Measurements from ENCODE around the gene LEP. TPM values are rescaled to one million over a fixed set of nuclear protein-coding genes. Genes with fewer than 3 reads are reported as not detected.

The LEP gene
- total RNA-seq, 1 donor from 2014 or later = 0.12 TPM

DNA sequence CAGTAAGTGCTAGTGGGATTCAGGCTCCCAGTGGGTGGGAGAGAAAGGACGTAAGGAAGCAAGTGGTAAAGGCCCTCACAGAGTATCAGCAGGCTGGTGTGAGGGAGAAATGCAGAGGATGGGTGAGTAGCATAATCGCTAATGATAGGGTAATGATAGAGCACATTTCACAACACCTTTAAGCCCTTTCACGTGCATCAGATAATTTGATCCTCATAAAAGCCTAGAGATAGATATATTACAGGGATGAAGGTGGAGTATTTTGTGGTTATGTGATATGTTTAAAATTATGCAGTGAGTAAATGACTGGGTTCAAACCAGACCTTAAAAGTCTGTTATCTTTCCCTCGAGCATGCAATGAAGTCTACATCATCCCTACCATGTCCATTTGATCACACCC lies 10.3 kb downstream of the LEP start:
- ATAC-seq = no peak

DNA sequence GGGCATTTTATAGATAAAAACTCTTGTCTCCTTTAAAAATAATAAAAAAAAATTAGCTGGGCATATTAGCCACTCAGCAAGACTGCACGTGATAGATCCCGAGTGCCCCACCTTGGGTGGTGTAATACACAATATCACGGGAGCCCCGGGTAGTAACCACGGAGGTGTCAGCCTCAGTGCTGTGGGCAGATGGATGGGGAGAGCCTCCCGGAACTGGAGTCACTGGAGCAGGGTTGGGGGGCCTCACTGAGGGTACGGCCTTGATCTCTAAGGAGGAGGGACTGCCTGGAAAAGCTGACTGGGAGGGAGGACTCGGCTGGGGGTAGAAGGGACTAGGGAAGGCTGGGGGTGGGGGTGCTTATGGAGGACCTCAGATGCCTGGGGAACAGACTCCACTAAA lies 12.6 kb downstream of the LEP start:
- no peak for ATAC-seq

DNA sequence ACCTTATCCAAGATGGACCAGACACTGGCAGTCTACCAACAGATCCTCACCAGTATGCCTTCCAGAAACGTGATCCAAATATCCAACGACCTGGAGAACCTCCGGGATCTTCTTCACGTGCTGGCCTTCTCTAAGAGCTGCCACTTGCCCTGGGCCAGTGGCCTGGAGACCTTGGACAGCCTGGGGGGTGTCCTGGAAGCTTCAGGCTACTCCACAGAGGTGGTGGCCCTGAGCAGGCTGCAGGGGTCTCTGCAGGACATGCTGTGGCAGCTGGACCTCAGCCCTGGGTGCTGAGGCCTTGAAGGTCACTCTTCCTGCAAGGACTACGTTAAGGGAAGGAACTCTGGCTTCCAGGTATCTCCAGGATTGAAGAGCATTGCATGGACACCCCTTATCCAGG lies 13.4 kb downstream of the LEP start:
- ATAC-seq = no peak

DNA sequence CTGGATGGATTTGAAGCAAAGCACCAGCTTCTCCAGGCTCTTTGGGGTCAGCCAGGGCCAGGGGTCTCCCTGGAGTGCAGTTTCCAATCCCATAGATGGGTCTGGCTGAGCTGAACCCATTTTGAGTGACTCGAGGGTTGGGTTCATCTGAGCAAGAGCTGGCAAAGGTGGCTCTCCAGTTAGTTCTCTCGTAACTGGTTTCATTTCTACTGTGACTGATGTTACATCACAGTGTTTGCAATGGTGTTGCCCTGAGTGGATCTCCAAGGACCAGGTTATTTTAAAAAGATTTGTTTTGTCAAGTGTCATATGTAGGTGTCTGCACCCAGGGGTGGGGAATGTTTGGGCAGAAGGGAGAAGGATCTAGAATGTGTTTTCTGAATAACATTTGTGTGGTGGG lies 14.2 kb downstream of the LEP start:
- no peak for ATAC-seq

DNA sequence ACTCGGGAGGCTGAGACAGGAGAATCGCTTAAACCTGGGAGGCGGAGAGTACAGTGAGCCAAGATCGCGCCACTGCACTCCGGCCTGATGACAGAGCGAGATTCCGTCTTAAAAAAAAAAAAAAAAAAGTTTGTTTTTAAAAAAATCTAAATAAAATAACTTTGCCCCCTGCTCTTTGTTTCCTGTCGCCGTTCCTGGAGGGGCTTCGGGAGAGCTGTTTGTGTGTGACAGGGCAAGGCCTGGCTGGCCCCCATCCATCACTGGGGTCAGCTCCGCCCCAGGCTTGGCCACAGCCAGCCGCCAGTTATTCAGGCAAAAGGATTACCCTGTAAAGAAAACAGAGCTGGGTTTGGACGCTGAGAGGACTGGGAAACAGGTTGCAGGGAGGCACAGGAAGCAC lies 16.4 kb downstream of the LEP start:
- ATAC-seq = no peak

DNA sequence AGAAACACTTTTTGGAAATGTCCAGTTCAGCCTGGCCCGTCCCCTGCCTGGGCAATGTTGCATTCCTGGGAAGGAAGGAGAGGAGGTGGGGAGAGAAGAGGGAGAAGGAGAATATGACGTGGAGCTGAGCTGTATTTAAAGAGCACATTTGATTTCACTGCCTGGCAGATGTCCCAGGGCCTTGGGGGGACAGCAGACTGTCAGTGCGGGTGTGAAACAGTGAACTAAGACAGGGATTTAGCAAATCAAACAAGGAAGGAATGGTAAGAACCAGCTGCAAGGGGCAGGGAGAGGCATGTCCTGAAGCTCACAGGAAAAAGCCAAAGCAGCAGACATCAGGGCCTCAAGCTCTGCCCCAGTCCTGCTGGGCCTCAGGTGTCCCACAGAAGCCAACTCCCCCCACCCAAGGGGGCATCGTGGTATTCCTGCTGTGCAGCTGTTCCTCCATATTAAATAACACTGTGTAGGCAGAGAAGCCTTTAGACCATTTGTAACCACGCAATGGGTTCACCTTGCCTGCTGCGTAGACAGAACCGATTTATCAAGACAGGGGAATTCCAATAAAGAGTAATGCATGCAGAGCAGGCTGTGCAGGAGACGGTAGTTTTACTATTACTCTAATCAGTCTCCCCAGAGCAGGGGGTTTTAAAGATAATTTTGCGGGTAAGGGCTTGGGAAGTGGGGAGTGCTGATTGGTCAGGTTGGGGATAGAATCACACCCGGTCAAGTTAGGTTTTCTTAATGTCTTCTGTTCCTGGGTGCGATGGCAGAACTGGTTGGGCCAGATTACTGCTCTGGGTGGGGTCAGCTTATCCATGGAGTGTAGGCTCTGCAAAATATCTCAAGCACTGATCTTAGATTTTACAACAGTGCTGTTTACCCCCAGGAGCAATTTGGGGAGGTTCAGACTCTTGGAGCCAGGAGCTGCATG lies 18.3 kb downstream of the LEP start:
- ATAC-seq = peak; percentile 94

DNA sequence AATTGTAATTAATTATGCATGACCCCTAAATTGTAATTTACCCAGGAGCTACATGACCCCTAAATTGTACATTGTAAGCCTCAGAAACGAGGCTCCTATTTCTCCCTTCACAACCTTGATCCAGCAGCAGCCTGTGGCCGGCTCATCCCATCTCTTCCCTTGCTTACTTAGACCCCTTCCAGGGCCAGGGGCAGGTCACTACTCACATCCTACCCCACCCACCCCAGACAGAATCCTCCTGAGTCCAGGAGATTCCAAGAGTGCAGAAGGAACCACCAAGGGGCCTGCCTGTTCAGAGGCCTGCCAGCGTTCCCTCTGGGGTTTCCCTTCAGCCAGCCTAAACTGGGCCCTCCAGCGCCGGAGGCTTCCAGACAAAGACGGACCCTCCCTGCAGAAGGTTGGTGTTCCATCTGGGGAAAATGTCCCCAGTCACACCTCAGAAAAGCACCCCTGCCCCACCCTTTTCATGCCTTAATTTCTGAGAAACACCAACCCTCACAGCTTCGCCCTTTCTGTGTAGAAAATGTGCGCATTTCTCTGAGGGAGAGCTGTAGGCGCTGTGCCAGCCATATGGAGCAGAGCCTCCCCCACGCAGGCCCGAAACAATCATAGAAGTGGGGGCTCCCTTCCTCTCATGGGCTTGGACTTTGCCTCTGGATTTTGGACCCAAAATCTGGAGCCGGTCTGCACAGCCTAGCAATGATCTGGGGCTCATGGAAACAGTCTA lies 19.2 kb downstream of the LEP start:
- peak; percentile 29 for ATAC-seq

DNA sequence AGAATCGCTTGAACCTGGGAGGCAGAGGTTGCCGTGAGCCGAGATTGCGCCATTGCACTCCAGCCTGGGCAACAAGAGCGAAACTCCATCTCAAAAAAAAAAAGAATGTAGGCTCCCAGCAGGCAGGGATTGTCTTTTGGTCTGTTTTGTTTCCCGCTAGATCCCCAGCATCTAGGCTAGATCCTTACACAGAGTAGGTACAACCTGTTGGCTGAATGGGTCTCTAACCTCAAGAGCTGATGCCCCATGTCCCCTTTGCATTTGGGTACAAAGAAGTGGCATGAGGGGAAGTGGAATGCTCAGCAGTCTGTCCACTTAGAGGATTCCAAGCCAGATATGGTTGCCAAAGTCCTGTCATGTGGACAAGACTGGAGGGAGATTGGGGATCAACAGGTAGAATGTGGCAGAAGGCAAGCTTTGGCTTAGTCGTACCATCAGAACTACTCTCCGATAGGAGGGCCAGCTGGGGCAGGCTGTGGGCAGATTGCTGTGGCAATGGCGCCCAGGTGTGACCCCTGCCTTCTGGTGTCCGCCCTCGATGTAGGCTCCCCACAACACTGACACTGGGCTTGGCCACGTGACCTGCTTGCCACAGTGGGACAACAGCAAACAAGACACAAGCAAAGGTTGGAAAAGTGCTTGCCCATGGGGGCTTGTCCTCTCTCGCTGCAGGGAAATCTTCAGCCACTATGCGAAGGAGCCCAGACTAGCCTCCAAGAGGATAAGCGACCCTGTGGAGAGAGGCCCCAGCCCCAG lies 21.4 kb downstream of the LEP start:
- no peak for ATAC-seq

DNA sequence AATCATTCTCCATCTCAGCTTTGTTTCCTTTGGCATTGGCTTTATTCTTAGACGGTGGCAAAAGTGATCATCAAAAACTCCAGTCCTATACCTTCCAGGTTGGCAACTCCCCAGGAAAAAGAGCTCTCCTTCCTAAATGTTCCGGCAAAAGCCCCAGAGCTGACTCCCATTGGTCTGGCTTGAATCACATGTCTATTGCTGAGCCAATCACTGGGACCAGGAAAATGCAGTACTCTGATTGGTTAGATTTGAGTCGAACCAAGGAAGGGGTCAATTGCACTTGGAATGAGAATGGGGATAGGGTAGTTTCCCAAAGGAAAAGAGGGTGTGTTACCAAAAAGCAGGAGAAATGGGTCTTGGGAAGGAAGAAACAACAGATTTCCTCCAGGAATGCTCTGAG lies 22.3 kb downstream of the LEP start:
- no peak for ATAC-seq

DNA sequence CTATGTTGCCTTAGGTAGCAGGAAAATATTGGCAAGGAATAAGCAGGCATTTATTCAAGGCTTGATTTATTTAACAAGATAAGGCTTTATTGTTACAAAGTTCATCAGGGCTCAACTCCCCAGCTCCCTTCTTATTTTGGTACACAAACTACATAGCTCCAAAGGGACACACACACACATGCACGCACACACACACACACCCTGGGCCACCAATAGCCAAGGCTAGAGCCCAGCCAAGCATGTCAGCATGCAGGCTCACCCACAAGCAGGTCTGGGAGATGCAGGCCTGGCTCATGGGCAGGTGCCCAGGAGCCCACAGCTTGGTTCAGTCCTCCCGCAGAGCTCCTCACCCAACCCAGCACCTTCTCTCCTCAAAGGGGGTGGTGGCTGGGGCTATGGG lies 23.4 kb downstream of the LEP start:
- ATAC-seq = no peak

DNA sequence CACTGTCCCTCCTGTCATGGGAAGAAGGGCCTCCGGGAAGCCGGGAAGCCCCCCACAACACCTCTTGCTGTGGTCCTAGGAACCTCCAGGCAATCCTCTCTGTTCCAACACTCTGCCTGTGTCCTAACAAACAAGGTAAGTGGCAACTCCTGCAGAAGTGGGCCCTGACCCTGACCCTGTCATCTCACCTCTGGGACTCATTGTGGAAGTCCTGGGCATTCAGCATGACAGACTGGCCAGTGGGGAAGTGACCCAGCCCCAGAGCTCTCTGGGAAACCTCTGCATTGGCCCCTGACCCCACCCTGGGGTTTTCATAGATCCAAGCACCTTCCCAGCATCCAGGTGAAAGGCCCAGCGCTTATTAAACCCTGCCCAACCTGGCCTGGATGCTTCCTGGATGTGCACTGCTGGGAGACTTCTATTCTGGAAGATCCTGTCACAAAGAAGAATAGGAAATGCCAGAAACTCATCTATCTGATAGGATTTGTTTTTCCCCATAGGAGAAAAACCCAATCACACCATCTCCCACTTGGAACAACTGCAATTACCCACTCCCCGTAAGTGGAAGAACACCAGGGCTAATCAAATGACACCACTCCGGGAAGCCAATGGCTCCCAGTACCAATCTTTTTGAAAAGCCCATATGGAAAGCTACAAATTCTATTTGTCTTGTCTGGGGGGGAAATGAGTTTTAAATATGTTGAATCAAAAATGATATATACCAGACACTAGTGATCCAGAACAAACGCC lies 24.3 kb downstream of the LEP start:
- no peak for ATAC-seq

DNA sequence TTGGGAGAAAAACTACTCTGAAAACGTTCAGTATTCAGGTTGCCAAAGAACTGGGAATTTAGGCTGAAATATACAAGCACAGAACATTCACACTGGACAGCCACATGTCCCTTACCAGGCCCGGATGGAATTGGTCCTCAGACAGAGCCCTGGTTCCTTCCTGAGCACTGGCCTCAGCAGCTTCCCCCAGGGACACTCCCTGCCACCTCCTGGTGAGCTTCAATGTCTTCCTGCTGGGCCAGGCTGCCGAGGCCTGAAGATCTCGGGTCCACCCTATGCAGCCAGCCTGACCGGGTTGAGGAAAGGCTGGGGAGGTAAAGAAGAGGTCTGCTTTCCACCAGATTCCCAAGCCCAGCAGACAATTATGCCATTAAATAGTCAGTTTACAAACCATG lies 24.8 kb downstream of the LEP start:
- ATAC-seq = peak; percentile 35

DNA sequence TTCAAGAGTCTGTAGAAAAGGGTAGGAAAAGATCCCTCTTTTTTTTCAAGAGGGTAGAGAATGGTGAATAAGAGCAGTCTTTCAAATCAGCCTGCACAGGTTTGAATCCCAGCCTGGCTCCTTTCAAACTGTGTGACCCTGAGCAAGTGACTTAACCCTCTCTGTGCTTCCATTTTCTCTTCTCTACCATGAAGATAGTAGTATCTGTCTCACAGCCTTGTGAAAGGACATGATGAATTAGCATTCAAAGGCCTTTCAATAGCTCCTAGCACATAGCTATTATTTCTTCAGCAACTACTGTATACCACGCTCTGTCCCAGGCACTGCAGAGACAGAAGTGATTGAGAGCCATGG lies 25.4 kb downstream of the LEP start:
- ATAC-seq = no peak

DNA sequence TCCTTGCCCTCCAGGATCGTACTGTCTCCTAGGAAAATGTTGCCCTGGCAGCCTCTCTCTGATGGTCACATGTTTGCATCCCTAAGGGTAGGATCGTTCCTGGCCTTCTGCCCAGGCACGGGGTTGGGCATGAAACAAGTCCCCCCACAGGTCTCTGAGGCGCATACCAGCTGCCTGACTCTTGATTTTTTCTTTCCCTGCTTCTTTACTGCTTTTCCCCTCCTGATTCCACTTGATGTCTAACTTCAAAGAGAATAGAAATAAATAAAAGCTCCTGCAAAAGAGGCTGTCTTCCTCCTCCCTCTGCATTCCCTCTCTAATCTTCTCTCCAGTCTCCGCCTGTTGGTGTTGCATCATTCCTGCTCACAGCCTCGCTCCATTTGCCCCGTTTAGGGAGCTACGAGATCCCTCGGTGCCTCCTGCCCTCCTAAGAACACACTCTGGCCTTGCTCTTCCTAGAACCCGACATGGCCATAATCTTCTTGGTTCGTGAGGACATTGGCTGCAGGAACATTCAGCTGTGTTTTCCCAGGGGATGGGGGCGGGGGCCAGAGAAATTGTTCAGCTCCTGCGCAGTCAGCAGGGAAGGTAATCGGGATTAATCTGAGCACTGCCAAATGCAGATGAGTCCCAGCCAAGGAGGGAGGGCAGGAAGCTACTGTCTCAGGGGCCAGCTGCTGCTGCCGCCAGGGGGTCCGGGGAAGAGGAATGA lies 26.0 kb downstream of the LEP start:
- peak; percentile 73 for ATAC-seq

DNA sequence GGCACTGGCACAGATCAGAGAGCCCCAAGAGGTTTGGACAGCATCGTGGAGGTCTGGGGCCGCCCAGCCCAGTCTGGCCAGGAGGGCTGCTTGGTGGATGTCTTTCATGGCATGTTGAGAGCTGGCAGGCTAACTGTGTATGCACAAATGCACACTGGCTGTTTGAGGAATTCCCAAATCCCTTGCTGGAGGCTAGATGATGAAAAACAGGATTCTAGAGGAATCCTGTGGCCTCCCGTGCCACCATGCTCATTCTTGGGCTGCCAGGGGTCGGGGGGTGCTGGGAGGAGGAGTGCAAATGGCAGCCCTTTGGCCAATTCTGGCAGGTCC lies 26.5 kb downstream of the LEP start:
- ATAC-seq = no peak

DNA sequence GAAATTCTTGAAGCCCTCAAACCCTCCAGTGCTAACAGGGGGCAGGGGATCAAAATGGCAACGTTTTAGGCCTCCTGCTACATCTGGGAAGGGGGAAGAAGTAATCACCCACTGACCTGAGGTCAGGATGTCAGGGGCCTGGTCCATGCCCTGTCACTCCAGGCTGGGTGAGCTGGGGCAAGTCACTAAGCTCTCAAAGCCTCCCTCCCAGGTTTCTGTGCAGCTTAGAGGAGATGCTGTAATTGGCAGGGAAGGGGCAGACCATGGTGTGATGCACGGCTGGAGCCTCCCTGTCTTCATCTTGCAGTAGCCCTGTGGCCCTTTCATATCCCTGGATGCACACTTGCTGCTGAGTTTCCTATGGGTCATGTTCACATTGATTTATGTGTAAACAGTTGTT lies 27.2 kb downstream of the LEP start:
- ATAC-seq = no peak

DNA sequence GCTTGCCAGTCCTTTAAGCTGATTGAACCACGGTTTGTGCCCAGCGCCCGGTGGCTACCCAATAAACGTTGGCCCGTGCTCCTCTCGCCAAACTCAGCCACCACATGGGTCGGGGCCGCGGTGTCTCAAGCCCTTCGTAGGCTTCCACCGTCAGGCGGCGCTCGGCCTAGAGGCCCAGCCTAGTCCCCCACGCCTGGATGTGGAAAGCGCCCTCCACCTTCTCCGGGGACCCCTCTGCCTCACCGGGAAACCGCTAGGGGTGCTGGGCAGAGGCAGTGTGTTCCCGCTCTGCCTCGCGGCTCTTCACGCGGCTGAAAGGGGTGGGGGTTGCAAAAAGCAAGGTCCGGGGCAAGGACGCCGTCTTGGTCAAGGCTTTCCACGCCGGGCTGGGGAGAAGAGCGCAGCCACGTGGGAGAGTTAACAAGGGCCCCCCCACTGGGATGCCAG lies 29.8 kb downstream of the LEP start:
- ATAC-seq = no peak

DNA sequence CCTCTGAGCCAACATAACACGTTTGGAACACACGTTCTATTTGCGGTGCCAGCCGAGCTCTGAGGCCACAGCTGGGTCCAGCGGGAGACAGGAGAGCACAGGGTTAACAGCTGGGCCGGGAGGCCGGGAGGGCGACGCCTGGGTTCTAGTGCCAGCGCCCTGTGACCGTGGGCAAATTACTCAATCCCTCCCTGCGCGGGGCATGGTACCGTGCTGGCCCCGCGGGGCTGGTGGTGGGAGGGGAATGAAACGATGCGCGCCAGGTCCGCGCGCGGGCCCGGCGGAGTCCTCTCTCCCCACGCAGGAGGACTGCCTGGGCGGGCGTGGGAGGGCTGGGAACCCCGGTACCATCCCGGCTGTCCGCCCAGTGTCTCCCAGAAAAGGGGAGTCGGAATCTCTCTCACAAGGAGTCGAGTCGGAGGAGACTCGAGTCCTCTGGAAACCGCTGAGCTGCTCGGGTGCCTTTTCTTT lies 30.4 kb downstream of the LEP start:
- no peak for ATAC-seq

DNA sequence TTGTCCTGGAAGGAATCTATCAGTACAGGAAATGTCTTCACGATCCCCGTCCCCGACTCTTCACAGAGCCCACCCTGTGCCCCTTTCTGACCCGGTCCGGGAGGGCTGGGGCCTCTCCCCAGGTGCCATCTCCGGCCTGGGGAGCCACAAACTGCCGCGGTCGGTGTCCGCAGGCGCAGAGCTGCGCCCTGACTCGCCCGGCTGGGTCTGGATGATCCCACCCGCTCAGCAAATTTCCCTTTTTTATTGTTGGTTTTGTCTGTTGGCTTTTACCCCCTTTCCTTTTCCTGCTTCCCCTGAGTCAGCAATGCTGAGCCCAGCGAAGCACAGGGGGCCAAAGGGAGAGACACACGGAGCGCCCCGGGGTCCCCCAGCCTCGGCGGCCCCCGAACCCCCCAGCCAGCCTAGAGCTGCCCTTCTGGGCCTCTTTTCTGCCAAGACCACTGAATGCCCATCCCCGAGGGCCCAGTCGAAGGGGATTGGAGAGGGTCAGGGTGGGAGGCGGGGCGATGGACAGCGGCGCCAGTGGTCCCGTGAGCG lies 30.9 kb downstream of the LEP start:
- ATAC-seq = no peak

DNA sequence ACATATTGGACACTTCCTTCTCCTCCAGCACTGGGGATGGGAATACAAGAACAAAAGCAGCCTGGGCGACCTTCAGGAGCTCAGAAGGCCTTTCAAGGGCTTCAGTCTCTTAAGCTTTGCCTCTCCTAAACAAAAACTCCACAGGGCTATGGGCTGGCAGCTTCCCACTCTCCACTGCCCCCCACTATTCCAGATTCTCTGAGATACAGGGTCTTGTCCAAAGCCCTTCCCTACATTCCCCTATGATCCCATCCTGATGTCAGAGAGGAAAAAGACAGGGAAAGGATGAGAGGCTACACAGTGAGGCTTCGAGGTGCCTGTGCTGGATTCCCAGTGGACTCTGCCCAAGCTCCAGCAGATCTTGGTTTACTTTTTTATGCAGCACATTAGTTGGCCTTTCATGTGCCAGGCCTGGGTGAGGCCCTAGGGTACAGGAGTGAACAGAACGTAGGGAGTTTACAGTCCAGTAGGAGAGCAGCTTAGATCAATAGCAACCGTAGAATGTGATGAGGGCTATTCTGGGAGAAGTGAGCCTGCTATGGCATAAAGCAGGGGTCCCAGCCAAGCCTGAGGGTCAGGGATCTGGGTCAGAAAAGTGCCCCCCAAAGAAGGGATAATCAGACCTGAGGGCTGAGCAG lies 33.3 kb downstream of the LEP start:
- no peak for ATAC-seq
